GM20431 (cell line): ENCODE results near the gene RALA.

Source experiments
- in situ Hi-C: fragments of 300-500 bp; cut with MseI, MboI; formaldehyde crosslinking; loops from one replicate; pipeline ENCODE4 v1.15.0; 2020; ENCODE audit warnings: low sequenced_read_pairs; ENCODE audit not compliant: unreplicated experiment

The RALA gene

DNA sequence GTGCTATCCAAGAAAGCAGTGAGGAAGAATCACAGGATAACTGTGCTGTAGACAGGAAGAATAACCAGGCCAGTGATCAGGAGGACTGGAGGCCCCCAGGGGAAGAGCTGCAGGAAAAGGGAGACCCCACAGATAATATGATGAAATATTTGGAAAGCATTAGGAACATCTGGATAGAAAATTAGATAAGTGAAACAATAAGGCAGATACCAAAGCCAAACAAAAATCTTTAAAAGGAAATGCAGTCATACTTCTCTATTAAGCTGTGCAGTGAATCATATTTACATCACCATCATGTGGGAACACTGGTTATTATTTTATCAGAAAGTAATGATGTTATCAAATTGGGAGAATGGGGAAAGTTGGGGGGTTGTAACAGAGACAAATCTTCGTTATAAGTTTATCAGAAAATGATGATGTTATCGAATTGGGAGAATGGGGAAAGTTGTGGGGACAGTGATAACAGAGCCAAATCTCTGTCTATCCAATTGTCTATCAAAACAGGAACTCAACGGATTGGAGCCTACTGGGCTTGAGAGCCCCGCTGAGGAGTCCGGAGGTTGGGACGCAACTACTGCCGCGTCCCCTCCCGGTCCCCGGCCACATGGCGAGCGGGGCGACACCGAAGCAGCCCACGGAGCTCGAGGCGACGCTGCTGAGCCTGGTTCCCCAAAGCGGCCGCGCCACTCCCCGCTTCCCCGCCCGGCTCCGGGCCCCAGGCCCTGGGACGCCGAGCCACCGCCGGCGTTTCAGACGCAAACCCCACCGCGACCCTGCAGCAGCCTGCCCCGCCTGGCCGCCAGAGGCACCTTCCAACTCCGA, 14.0 kb upstream of the RALA start:
- in situ Hi-C loops = no loop called here

DNA sequence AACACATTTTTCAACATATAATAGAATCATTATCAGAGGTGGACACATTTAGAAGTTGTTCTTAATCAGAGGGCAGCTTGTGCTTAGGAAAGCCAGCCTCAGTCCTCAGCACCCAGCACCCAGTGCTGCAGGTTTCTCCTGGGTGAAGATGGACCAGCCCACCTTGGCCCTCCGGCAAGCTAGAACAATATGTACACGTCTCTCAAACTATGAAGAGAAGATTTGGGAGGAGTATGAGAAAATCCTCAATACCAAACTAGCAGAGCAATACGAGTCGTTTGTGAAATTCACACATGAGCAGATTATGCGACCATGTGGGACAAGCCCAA, 13.5 kb upstream of the RALA start:
- in situ Hi-C loops = no loop called here

DNA sequence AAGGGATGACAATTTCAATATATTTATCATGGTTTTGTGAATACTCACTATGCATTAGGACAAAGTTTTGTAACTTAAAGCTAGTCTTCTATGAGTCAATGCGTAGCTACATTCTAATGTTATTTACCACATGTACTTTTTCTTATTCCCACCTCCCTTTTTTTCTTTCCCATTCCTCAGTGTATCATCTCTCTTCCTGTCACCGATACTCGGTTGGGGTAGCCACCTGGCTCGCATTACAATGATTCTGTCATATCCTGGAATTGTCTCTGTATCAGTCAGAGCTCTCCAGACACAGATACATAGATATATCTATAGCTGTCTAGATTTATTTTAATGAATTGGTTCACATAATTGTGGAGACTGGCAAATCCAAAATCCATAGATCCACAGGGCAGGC, 9.8 kb upstream of the RALA start:
- in situ Hi-C loops = no loop called here

DNA sequence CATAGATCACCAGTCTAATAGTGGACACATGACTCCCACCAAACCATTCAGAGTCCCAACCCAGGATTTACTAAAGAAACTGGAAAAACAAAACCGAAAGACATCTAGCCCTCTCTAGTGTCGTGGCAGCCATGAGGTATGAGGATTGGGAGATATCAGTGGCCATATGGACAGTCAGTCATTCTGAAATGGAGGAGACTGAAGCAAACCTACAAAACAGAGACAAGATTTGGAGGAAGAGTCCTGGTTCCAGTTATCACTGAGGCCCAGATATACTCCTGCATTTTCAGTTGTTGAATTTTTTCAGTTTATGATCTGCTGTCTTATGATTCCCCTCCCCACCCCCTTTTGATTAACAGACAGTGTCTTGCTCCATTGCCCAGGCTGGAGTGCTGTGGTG, 9.1 kb upstream of the RALA start:
- in situ Hi-C loops = no loop called here

DNA sequence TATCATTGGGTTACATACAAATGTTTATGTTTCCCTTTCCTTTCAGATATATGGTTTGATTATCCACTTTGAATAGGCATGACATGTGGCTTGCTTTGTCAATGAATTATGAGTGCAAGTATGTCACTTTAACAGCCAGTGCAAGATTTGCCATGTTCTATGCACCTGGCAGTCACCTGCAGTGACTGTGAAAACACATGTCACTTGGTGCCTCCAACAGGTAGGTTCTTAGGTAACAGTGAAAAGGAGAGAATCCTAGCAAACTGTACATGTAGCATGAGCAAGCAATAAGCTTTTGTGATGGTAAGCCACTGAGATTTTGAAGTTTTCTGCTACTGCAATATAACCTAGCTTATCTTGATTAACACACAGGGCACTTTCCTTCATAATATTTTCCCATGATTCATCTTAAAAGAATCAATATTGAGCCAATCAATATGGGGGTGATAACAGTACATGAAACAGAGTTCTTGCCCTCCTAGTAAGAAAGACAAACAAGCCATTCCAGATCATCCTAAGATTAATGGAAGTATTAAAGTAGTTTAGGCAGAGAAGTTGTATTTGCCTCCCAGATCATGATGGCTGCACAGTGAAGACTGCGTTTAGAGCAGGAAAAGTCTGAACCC, 7.9 kb upstream of the RALA start:
- in situ Hi-C loops = no loop called here

DNA sequence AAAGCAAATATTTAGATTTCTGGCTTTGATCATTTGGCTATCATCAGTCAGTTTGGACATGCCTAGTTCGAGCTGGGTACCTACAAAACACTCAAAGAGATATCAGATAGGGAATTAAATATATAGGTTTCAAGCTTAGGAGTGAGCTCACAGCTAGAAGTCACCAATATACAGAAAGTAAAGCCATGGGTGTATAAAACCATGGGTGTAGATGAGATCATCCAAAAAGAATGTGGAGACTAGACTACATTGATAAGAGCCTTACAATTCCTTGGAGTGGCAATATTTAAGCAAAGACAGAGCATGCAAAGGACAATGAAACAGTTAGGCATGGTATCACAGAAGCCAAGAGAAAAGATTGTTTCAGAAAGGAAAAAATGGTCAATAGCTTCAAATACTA, 7.2 kb upstream of the RALA start:
- in situ Hi-C loops = no loop called here

DNA sequence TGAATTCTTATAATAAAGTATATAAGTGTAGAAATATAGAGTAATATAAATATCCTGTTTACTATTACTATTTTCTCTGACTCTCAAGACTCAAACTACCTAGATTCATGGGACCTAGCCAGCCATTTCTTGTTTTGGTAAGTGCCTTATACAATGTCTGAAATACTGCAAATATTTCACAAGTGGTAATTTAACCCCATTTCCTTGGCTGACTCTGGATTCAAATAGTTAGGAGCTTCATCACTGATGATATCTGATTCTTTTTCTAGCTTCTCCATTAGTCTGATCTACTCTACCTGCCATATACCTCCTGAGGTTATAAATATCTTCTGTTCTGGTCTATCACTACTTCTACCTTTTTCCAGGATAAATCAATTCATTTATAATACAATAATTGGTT, 6.4 kb upstream of the RALA start:
- in situ Hi-C loops = no loop called here

DNA sequence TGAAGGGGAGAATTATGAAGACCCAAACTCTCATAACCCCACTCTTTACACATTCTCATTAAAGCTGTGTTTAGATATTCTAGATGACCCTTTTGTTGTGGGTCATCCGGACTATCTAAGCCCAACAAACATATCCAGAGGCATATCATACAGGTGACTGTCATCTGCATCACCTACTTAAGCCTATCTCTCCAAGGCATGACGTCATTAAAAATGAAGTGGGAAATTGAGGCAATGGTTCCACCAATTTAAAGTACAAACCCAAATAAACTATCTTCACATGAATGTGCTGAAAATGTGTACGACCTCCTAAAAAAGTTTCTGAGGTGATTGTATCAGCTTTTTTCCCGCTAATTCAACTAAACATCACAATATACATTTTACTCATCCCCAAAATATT, 4.5 kb upstream of the RALA start:
- in situ Hi-C loops = no loop called here

DNA sequence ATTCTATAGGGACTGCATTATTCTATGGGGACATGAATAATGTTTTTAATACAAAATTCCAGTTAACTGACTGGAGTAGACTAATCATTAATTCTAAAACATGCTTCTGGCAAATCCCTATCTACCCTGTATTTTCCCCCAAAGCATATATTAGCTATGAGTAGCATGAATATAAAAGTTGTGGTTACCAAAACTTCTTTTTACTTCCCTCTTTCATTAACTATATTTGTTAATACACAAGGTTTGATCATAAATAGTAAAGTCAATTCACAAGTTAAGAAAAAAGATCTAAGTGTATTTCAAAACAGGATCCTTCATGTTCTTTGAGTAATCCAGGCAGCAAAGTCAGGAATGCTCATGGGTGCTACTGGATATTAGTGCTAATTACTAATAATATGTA, 2.9 kb upstream of the RALA start:
- in situ Hi-C loops = no loop called here

DNA sequence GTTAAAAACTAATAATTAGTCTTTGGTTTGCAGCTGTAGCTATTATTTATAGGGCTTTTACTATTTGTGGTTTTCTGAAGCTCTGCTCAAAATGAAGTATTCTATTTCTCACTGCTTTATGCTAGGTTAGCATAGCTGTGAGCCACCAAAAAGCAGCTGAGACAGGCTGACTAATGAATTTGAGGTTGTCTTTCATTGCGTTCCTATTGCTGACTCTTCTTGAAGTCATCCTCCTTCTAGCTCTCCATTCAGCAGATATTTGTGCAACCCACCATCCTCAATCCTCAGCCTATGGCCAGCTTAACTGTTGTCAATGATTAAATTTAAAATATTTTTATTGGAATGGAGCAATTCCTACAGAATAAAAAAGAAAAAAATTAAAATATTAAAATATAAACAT, 2.1 kb upstream of the RALA start:
- in situ Hi-C loops = no loop called here

DNA sequence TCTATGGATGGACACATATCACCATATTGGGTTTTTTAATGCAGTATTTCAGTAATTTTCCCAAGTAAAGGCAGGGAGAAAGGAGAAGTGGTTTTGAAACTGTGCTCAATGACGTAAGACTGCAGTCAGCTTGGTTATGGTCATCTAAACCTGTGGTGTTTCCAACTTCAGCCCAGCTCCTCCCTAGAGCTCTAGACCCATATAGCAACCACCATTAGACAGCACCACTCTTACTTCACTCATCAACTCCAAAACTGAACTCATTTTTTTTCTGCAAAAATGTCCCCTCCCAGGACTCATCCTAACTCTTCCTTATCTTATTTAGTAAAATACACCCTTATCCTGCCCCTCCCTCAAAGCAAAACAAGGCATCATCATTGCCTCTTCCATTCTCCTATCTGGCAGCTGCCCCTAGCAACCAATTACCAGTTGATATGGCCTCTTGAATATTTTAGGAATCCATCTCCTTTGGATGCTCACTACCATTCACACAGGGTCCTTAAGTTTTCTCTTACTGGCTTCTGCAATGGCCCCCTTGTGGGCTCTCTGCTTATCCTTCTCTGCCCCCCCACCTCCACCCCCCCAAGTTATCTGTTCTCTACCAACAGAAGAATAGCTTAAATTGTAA, 1.5 kb upstream of the RALA start:
- in situ Hi-C loops = no loop called here

DNA sequence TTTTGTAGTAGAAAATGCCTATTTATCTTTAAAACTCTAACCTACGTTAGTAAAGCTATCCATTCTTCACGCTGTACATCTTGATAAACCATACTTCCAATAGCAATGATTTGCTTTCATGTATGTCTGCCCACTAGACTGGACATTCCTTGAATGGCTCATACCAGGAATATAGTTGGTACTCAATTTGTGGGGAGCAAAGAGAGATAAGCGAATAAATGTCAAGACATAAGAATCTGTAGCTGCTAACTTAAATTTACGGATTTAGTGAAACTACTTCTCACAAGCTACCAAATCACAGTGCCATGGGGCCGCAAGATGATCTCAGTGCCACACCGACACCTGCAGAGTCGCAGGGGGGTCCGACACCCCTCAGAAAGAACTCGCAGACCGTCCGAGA, 763 bp upstream of the RALA start:
- in situ Hi-C loops = no loop called here

DNA sequence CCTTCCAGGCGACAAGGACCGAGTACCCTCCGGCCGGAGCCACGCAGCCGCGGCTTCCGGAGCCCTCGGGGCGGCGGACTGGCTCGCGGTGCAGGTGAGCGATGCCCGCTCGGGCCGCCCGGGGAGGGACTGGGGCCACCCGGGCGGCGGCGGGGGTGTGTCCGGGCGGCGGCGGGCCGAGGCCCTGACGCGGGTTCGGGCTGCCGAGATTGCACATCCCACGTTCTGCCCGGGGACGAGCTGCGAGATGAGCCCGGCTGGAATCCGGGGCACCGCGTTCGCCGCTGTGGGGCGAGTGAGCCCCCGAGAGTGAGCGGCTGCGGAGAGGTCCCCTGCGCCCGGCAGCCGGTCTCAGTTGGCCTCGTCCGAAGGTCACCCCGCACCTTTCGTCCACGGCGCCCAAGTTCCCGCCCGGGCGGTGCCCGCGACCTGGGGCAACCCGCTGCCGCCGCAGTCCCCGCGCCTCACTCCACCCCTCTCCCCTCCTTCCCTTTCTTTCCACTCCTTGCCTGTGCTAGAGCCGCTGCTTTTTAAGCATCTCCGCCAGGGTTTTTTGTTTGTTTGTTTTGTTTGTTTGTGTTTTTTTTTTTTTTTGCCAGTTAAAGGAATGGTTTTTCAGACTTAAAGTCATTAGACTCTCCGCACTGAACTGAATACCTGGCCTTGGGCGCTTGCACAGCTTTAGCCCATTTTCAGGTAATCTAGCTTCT, 515 bp downstream of the RALA start:
- in situ Hi-C loops = no loop called here

DNA sequence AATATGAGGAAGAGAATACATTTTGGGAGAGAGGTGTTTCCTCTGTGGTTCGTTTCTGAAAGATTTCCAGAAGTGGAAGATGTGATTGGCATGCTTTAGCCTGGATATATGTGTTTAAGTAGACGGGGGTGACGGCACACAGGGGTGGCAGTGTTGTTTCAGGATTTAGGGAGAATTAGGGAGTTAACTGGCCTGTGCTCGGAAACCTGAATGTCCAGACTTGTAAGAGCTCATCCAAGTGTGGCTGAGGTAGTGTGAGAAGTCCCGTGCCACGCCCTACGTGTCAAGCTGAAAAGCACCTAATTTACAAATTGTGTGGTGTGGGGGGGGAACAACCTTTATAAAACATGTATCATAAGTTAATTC, 1.1 kb downstream of the RALA start:
- in situ Hi-C loops = no loop called here

DNA sequence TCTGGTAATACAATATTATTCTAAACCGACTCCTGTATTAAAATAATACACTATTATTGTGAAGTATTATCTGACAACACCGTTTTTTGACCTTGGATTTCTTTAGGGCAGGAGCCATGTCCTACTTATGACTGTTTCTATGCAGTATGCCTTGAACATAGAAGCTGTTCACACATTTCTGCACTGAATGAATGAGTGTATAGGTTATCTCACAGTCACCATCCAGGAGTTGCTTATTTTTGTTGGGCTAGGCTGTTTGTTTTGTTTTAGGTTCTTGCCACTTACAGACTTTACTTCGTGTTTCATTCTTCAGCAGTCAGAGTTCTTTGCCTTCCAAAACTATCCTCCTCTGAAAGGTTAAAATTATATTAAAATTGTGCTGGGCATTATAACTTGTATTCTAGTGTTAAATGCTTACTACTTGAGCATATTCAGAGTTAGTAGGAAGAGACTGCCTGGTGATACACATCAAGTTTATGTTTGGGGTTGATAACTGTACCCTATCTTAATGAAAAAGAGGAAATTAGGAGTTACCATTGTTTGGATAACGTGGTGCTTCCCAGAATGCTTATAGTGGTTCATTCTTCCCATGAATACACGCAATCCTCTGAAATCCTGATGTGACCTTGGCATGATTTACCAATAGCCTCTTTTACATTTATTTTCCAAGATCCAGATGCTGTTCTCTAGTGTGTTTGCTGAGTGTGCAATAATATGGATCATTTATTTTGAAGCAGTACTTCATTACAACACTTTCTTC, 1.7 kb downstream of the RALA start:
- in situ Hi-C loops = no loop called here

DNA sequence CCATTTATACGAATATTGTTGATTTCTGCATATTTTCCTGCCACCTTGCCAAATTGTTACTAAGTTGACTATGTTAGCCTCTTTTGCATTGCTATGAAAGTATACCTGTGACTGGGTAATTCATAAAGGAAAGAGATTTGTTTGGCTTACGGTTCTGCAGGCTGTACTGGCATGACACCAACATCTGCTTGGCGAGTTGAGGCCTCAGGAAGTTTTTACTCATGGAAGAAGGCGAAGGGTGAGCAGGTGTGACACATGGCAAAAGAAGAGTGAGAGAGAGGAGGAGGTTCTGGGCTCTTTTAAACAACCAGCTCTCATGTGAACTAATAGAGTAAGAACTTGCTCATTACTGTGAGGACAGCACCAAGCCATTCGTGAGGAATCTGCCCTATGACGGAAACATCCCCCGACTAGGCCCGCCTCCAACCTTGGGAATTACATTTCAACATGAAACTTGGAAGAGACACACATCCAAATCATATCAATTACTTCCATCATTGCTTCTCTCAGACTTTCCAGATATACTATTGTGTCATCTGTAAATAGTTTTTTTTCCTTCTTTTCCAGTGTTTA, 8.4 kb downstream of the RALA start:
- in situ Hi-C loops = no loop called here

DNA sequence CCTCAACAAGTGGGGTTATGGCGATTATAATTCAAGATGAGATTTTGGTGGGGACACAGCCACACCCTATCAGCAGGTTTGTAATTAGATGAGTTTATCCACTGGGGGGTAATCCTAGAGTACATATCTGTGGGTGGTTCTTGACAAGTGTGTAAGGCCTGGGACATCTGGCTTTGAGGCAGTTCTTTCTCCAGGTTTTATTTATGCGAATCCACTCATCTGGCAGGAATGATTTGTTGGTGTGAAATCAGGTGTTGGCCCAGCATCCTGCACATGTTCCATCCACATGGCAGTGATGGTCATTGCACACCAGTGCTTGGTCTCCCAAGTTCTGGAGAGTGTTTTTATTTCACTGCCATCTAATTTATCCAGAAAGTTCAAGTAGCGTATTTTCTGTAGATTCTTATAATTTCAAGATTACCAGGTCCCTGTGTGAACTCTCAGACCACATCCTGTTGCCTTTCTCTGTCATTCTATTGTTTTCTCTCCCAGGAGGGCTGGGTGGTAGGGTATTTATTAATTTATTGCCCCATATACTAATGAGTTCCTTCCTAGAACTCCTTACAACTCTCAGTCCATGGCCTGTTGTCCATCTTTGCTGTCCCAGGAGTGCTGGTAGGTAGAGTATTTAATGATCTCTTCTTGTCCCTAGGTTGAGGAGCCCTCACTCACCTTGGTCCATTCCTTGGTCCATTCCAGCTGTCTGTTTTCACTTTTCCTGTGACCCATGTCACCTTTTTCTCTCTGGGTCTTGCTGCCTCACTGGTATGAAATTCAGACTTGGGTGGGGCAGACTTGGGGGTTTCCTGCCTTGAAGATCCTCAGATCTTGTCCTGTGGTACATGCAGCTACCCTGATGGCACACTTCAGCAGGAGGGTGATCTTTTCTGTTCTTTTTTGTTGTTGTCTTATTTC, 10.4 kb downstream of the RALA start:
- in situ Hi-C loops = no loop called here

DNA sequence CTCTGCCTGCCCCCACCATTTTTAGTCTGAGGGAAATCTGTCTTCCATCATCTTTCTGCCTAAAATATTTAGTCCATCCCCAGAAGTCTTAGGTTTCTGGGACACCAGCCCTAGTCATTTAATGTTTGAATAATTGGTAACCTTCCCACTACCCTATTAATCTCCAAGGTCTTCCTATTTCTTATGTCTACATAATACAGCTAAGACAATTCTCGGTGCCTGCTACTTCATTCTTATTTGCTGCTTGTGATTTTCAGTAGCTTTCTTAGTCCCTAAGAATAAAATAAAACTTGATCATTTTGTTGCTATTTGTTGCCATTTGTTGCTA, 11.1 kb downstream of the RALA start:
- in situ Hi-C loops = no loop called here

DNA sequence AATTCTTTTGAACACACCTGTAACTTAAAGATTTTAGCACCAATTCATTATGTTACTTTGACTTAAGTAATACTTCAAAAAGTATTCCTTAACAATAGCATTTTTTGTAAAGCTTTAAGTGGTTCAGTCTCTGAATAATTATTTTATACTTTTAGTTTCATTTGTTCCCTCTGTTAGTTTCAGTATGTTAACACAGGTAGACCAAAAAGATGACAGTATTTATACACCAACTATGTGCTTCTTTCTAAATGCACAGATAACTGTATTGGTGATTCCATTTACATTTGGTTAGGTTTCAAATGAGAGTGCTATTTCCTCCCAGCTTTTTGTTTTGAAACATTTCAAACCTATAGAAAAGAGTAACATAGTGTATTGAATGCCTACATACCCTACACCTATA, 14.0 kb downstream of the RALA start:
- in situ Hi-C loops = no loop called here
